Endometrial microvascular endothelial cells (primary cell): ENCODE measurements around the gene CSNK1A1. TPM values are rescaled to one million over a fixed set of nuclear protein-coding genes. Genes with fewer than 3 reads are reported as not detected.
"Not testable (repeated sequence)": the region's sequence is repeated elsewhere in the genome, so short reads cannot be mapped to it uniquely, and the experiment has no call there.

ENCODE experiments used
- in situ Hi-C: cut with HindIII; loops from 2 replicates; pipeline ENCODE4 v1.10.0; 2017; ENCODE audit warnings: low sequenced_read_pairs, low pct_unique_long_range_greater_than_20kb; ENCODE audit errors: inconsistent ontology term
- total RNA-seq: library from RNA; depleted of rRNA; stranded (reverse); fragments of >200 nt; gene quantifications from one replicate; pipeline ENCODE4 v1.2.3, GENCODE V29; 2015; ENCODE audit errors: inconsistent ontology term

The CSNK1A1 gene
- total RNA-seq, 1 donor from 2014 or later: 284 TPM

DNA sequence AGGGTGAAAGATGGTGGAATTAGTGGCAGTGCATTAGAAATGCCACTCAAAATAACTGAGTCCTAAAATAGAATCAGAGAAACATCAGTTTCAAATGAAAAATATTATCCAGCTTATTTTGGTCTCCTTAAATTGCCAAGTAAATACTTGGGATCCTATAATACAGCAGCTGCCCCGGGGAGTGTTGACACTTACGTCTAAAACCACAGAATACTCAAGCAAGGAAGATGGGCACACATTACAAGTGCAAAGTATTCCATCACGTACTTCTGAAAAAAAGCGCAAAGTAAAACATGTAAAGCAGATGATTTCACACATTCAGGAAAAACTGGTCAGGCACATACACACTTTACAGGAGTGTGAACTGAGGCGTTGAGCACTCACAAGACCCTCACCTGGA, 27.7 kb upstream of the CSNK1A1 start:
- in situ Hi-C loops: no loop called here

DNA sequence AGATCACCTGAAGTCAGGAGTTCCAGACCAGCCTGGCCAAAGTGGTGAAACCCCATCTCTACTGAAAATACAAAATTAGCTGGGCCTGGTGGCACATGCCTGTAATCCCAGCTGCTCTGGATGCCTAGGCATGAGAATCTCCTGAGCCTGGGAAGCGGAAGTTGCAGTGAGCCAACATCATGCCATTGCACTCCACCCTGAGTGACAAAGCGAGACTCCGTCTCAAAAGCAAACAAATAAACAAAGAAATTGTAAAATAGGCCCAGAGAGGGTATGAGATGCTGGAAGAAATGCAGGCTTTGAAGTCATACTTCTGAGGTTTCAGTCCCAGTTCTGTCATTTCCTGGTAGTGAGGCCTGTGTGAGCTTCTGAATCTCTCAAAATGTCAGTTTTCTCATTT, 24.8 kb upstream of the CSNK1A1 start:
- in situ Hi-C loops: no loop called here

DNA sequence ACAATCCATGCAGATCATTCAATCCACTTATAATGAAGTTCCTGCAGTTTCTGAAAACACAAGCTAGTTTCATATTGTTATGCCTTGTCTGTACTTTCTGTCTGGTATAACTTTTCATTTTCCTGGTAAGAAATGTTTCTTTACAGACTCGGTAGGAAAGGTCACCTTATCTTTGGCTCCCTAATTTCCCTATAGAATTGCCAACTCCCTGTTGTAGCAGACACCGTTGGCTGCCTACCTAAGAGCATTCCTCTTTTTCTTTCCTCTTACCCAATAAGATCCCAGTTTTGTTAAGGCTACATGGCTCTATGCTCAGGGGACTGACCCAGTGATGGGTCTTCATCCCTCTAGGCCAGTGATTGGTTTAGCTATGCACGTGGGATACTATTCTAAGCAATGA, 23.9 kb upstream of the CSNK1A1 start:
- in situ Hi-C loops: no loop called here

DNA sequence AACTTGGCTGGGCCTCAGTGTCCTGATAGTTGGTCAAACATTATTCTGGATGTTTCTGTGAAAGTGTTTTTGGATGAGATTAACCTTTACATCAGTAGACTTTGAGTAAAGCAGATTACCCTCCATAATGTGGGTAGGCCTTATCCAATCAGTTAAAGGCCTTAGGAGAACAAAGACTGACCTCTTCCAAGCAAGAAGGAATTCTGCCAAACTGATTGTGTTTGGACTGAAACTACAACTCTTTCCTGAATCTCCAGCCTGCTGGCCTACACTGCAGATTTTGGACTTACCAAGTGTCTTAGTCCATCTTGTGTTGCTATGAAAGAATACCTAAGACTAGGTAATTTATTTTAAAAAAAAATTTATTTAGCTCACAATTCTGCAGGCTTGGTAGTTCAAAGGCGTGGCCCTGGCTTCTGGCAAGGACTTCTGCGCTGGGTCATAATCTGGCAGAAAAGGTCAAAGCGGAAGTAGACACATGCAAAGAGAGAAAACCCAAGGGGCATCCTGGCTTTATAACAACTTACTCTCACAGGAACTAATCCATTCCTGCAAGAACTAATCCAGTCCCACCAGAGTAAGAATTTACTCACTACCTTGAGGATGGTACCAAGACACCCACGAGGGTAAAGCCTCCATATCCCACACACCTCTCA, 21.5 kb upstream of the CSNK1A1 start:
- in situ Hi-C loops: no loop called here

DNA sequence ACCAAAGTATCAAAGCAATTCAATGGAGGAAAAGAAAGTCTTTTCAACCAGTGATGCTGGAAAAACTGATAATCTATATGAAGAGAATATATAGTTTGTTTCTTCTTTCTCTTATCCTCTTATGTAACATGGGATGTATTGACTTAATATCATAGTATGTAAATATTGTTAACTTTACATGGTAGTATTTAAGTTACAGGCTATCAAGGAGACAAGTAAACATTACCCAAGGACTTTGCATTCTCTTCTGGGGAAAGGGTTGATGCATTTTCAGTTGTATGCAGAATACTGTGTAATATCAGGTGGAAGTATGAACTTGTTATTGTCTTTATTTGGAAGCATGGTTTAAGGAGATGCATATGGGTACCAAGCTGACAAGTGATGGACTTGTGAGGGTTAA, 20.9 kb upstream of the CSNK1A1 start:
- in situ Hi-C loops: no loop called here

DNA sequence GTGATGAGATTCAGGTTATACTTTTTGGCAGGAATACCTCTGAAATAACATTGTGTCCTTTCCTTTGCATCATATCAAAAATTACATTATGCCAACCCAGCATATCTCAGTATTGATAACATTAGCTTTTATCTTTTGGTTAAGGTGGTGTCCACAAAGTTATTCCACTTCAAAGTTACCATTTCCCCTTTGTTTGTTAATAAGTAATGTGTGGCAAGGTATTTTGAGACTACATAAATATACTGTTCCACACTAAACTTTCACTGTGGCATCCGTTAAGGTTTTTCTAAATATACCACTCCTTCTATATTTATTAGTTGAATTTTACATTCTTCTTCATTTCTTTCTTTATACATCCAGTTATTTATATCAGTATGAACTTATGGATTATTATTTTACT, 16.0 kb upstream of the CSNK1A1 start:
- in situ Hi-C loops: no loop called here

DNA sequence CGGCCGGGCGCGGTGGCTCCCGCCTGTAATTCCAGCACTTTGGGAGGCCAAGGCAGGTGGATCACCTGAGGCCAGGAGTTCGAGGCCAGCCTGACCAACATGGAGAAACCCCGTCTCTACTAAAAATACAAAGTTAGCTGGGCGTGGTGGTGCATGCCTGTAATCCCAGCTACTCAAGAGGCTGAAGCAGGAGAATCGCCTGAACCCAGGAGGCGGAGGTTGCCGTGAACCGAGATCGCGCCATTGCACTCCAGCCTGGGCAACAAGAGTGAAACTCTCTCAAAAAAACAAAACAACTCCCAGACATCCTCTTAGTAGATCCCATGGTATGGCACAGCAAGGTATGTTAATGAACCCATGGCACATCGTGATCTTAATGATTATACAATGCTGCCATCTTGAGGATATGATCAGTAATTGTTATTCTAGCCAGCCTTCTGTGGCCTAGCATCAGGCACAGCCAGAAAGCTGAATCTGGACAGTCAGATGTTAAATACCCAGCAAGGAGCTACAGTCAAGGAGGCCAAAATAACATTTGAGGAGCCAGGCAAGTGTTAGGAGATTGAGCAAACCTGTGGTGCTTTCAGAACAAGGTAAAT, 13.4 kb upstream of the CSNK1A1 start:
- in situ Hi-C loops: not testable (repeated sequence)

DNA sequence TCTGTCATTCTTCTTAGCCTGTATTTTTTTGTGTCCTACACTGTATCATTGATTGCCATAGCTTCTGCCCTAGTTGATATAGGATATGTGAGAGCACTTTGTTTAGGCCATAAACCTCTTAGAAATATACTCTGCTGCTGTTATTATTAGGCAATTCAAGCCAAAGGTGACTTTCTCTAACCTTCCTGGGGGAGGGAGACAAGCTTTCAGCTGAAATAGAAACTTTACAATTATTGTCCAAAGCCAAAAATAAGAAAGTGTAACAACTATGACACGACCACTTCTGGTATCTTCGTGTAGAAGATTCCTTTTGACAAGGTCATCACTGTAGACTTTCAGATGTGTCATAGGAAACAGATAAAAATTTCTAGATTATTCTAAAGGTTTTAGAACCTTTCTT, 12.2 kb upstream of the CSNK1A1 start:
- in situ Hi-C loops: no loop called here

DNA sequence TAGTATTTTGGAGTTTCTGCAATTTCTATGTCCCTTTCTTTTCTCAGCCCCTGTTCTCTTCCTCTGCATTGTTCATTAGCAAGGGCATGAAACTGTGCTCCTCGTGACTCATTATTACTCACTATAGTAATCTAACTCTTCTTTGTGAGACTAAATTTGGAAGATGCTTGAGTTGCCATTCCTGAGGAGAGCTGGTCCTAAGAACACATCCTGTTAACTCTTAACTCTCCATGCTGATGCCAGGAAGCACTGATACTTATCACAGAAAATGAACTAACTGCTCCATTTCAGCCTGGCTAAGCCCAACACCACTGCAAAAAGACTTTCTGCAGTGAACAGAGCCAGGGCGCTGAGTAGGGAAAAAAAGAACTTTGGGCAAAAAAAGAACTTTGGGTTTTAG, 10.6 kb upstream of the CSNK1A1 start:
- in situ Hi-C loops: no loop called here

DNA sequence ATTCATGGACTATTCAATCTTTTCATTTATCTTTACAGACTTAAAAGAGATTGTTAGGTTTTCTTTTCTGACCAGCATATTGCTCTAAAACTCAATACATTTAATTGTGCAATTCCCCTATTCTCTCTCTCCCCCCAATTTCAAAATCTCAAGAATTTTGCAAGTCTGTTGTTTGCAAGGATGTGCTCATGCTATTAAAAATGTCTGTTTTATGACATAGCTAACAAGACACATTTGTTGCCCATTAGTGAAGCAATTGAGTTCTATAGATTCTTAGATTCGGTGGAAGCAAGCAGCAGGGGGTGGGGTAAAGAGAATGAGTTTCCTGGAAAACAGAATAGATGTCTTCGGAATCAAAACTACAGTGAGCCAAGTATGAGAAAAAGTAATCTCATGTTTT, 8.5 kb upstream of the CSNK1A1 start:
- in situ Hi-C loops: no loop called here

DNA sequence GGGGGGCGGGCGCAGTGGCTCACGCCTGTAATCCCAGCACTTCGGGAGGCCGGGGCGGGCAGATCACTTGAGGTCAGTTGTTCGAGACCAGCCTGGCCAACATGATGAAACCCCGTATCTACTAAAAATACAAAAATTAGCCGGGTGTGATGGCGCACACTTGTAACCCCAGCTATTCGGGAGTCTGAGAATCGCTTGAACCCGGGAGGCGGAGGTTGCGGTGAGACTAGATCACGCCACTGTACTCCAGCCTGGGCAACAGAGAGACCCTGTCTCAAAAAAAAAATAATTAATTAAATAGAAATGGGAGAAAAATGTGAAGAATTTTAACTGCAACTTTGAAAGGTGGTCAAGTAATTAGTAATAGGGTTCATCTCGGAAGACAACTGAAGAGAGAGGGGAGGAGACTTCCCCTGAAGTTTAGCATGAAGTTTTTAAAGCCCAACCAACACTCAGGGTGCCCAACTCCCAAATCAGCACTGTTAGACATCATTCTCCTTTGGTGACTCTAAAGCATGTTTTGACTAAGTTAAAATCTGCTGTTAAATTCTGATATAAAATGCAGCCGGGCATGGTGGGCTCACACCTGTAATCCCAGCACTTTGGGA, 1.4 kb upstream of the CSNK1A1 start:
- in situ Hi-C loops: no loop called here

DNA sequence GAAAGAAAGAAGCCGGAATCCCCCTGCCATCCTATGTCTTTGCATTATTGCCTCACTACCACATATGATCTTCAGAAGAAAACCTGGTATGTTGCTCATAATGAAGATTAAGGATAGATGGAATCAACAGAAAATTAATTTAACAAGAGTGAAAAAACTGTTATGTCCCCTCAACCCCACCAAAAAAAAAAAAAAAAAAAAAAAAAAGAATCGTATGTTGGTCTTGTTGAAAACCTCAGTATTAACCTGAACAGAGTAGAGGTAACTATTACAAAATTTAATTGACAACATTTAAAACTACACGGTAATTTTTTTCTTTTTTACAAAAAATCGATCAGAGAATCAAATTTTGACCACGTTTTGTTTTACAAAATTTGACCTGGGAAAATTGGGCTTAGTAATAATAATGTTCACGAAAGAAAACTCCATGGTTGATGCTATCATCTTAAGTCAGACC, 827 bp upstream of the CSNK1A1 start:
- in situ Hi-C loops: no loop called here

DNA sequence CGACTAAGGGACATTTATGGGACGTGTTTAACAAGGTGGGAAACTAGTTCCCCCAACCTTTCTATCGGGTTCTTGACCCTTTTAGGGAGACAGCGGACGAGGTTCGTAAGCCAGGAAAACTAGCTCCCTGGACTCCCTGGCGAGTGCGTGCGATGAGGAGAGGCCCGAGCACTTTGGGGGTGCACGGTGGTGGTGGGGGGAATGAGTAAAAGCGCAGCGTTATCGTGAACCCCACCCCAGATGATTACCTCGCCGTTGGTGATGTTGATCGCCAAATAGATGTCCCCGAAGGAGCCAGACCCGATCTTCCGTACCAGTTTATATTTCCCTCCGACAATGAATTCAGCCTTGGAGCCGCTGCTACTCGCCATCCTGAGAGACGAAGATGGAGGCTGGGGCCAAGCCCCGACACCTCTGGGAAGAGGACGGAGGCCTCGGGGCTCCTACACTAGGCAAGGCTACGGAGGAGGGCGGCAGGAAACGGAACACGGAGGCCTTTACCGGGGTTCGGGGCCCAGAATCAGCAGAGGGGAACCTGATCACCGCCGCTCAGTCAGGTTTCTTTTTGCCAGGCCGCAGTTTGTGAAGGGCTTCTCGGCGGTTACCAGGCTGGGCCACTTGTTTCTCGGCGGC, 529 bp downstream of the CSNK1A1 start:
- in situ Hi-C loops: no loop called here

DNA sequence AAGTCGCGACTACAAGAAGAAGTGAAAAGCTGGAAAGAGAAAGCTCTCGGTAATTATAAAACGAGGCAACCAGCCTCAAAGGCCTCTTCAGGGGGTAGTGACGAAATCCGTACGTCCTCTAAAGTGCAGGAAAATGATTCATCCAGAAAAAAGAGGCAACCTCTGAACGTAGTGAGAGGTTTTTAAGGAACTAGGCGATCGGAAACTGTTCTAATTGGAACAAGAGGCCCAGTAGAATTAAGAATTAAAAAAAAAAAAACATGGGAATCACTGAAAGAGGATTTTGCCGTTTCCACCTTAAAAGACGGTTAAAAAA, 1.0 kb downstream of the CSNK1A1 start:
- in situ Hi-C loops: no loop called here

DNA sequence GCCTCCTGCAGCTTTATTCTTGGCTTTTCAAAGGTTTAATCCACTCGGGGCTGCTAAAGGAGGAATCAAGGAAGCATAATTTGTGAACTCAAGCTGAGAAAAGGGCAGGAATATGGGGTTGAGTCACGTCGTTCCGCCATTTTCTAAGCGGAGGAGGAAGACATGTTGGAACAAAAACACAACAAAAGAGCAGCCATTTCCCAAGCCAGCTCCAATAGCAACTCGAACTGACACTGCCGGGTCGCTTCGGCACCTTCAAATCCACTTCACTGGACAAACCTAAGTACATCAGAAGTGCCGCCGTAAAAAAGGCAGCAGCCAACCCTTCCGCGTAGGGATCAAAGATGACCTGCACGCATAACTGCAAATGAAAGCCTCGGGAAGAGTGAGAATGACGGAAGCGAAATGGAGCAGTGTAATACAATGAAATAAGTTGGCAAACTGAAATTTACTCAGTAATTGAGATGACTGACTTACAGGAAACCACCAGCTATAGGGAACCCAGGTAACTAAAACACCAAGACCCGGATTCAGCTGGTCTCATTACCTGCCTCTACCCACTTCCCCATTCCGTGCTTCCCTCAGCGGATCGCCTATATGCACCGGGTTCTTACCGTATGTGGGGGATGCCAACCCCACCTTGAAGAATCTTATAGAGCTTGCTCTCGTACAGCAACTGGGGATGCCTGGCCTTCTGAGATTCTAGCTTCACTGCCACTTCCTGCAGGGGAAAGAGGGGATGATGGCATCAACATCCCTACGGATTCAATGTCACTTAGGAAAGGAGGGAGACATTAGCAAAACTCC, 1.6 kb downstream of the CSNK1A1 start:
- in situ Hi-C loops: no loop called here

DNA sequence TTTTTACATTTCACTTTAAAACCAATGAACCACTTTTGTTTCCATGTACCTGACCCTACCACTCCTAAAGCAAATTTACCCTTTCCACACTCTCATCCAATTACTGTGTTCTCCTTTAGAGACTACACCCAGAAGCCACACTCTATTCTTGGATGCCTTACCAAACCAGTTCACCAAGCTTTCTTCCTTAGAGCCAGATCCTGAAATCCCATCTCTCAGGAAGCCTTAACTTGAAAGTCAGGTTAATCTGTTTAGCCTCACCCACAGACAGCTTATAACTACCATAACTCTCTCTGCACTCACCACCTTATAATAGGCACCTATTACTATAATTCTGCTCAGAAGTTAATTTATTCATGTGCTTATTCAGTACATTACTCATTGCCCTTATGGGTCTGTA, 4.3 kb downstream of the CSNK1A1 start:
- in situ Hi-C loops: no loop called here

DNA sequence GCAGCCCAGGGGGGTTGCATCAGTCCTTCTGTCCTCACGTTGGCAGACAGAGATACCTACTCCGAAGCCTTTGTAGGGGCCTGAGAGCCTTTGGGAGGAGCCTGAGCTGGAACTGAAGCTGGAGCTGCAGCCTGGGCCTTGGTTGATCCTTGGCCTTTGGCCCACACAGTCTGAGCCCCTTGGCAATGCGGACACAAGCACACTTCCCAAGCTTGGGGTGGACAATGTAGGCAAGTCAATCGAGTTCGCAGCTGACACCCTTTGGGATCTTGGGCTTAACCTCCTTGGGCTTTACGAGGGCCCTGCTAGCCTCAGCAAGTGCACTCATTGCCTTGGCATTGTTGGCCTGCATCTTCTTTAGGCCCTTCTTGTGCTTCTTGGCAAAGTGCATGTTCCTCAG, 5.9 kb downstream of the CSNK1A1 start:
- in situ Hi-C loops: no loop called here

DNA sequence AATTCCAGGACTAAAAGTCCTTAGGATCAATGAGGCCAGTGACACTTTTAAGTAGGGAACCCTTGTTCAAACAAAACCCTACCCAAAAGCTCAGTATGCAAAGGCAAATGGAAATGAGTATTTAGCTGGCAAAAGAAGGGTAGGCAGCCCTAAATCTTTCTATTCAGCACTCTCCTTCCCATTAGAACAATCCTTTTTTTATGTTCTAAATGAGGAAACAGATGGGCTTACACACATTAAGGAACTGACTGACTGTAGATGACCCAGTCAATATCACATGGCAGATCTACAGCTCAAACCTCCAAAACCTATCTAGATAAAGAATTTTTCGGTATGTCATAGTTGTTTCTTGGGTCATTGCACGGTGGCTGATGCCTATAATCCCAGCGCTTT, 7.2 kb downstream of the CSNK1A1 start:
- in situ Hi-C loops: no loop called here

DNA sequence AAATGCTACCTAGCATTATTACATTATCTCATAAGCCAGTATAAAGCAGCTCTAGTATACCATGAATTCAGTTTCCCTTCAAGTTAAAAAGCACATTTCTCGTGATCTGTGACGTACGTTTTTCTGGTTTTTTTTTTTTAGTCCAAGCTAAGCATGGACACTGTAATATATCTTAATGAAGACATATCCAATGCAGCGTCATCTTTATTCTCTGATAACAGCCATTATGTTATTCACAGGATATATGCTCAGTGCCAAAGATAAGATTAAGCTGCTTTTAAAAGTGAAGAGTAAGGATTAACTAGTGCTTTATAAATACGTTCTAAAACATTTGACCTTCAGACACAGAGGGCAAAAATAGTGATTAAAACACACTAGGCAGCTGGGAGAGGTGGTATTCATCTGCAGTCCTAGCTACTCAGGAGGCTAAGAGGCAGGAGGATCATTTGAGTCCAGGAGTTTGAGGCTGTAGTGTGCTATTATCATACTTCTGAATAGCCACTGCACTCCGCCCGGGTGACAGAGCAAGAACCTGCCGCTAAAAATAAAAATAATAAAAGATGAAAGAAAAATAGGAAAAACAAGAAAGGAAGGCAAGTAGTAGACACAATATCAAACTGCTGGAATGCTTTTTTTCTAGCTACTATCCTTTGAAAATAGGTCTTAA, 7.7 kb downstream of the CSNK1A1 start:
- in situ Hi-C loops: no loop called here
